H9 (cell line): ENCODE data around the gene PELI2. TPM values are rescaled to one million over a fixed set of nuclear protein-coding genes. Genes with fewer than 3 reads are reported as not detected.

Experiments used
- DNase-seq: peaks from one replicate; pipeline ENCODE4 v3.0.0-alpha.2; 2017
- H2AFZ ChIP-seq: one replicate; pipeline ENCODE4 v1.6.1; 2013; ENCODE audit warnings: mild to moderate bottlenecking, low read length, control low read depth, moderate library complexity
- H2AK5ac ChIP-seq: 2 replicates; pipeline ENCODE4 v1.6.1; 2013; ENCODE audit warnings: low read length, control low read depth, mixed read lengths; ENCODE audit not compliant: insufficient read length
- H2BK120ac ChIP-seq: one replicate; pipeline ENCODE4 v1.6.1; 2013; ENCODE audit warnings: low read depth, mild to moderate bottlenecking, low read length, control low read depth, inconsistent platforms; ENCODE audit not compliant: poor library complexity, severe bottlenecking
- H2BK12ac ChIP-seq: 2 replicates; pipeline ENCODE4 v1.6.1; 2013; ENCODE audit warnings: low read length, control low read depth, mixed read lengths, low read depth; ENCODE audit not compliant: insufficient read length
- H2BK15ac ChIP-seq: 2 replicates; pipeline ENCODE4 v1.6.1; 2013; ENCODE audit warnings: low read depth, low read length, control low read depth
- H2BK20ac ChIP-seq: one replicate; pipeline ENCODE4 v1.6.1; 2013; ENCODE audit warnings: low read depth, mild to moderate bottlenecking, low read length, control low read depth, inconsistent platforms; ENCODE audit not compliant: poor library complexity, severe bottlenecking
- H2BK5ac ChIP-seq: 2 replicates; pipeline ENCODE4 v1.6.1; 2013; ENCODE audit warnings: low read length, control low read depth, mixed read lengths; ENCODE audit not compliant: insufficient read length
- H3K14ac ChIP-seq: 2 replicates; pipeline ENCODE4 v1.6.1; 2013; ENCODE audit warnings: low read length, control low read depth; ENCODE audit not compliant: insufficient read depth
- H3K18ac ChIP-seq: 2 replicates; pipeline ENCODE4 v1.6.1; 2013; ENCODE audit warnings: low read depth, mild to moderate bottlenecking, mixed read lengths, low read length, control low read depth; ENCODE audit not compliant: insufficient read length
- H3K23ac ChIP-seq: 2 replicates; pipeline ENCODE4 v1.6.1; 2013; ENCODE audit warnings: low read length, control low read depth, mixed read lengths, low read depth; ENCODE audit not compliant: insufficient read length
- H3K23me2 ChIP-seq: 2 replicates; pipeline ENCODE4 v1.6.1; 2013; ENCODE audit warnings: low read depth, mild to moderate bottlenecking, mixed read lengths, low read length, control low read depth; ENCODE audit not compliant: insufficient read length, poor library complexity, severe bottlenecking
- H3K27ac ChIP-seq: 2 replicates; pipeline ENCODE4 v1.5.1; 2013; ENCODE audit warnings: low read length, control low read depth, mixed read lengths, low read depth; ENCODE audit not compliant: insufficient read length
- H3K27me3 ChIP-seq: 2 replicates; pipeline ENCODE4 v1.6.1; 2013; ENCODE audit warnings: low read length, control low read depth, inconsistent platforms; ENCODE audit not compliant: insufficient read depth
- H3K4ac ChIP-seq: 2 replicates; pipeline ENCODE4 v1.6.1; 2013; ENCODE audit warnings: low read depth, mild to moderate bottlenecking, control low read depth, inconsistent platforms, low read length, moderate library complexity
- H3K4me1 ChIP-seq: 2 replicates; pipeline ENCODE4 v1.6.1; 2013; ENCODE audit warnings: low read length, control low read depth, inconsistent platforms; ENCODE audit not compliant: insufficient read depth
- H3K4me2 ChIP-seq: 2 replicates; pipeline ENCODE4 v1.6.1; 2013; ENCODE audit warnings: low read length, control low read depth, mixed read lengths; ENCODE audit not compliant: insufficient read length, insufficient read depth
- H3K56ac ChIP-seq: 2 replicates; pipeline ENCODE4 v1.6.1; 2013; ENCODE audit warnings: low read depth, mild to moderate bottlenecking, mixed read lengths, low read length, control low read depth; ENCODE audit not compliant: insufficient read length
- H3K79me1 ChIP-seq: 2 replicates; pipeline ENCODE4 v1.6.1; 2013; ENCODE audit warnings: low read depth, mild to moderate bottlenecking, moderate library complexity, low read length, control low read depth, inconsistent platforms; ENCODE audit not compliant: insufficient read depth, poor library complexity, severe bottlenecking
- H3K79me2 ChIP-seq: 2 replicates; pipeline ENCODE4 v1.6.1; 2013; ENCODE audit warnings: low read length, control low read depth, inconsistent platforms; ENCODE audit not compliant: insufficient read depth
- H3K9ac ChIP-seq: 2 replicates; pipeline ENCODE4 v1.6.1; 2013; ENCODE audit warnings: low read length, control low read depth, mixed read lengths; ENCODE audit not compliant: insufficient read length; ENCODE audit errors: extremely low read depth
- H3K9me3 ChIP-seq: one replicate; pipeline ENCODE4 v1.6.1; 2013; ENCODE audit warnings: low read depth, low read length, inconsistent platforms; ENCODE audit not compliant: control insufficient read depth
- H3T11ph ChIP-seq: one replicate; pipeline ENCODE4 v1.6.1; 2013; ENCODE audit warnings: mild to moderate bottlenecking, low read length, control low read depth, inconsistent platforms
- H4K20me1 ChIP-seq: one replicate; pipeline ENCODE4 v1.6.1; 2013; ENCODE audit not compliant: control insufficient read depth, insufficient read length, insufficient read depth
- H4K5ac ChIP-seq: 2 replicates; pipeline ENCODE4 v1.6.1; 2013; ENCODE audit warnings: low read depth, mild to moderate bottlenecking, mixed read lengths, low read length, control low read depth; ENCODE audit not compliant: insufficient read length
- H4K8ac ChIP-seq: replicated peaks from 2 replicates; pipeline ENCODE4 v1.6.1; 2013; ENCODE audit warnings: low read length, control low read depth, mixed read lengths, low read depth; ENCODE audit not compliant: insufficient read length
- H4K91ac ChIP-seq: 2 replicates; pipeline ENCODE4 v1.6.1; 2013; ENCODE audit warnings: low read depth, mild to moderate bottlenecking, moderate library complexity, mixed read lengths, low read length, control low read depth; ENCODE audit not compliant: insufficient read length
- H3K27ac Mint-ChIP-seq, 3 experiments: 2 replicates in 2 of 3; 3 replicates in 1 of 3; pipeline ENCODE4 v1.8.0; 2020 to 2021; ENCODE audit warnings: mixed read lengths in 3 of 3, mild to moderate bottlenecking in 1 of 3, moderate library complexity in 1 of 3
- H3K27me3 Mint-ChIP-seq: 2 replicates; pipeline ENCODE4 v1.8.0; 2021; ENCODE audit warnings: low read depth, mild to moderate bottlenecking, moderate library complexity, mixed read lengths
- H3K36me3 Mint-ChIP-seq, 3 experiments: 2 replicates in 2 of 3; 3 replicates in 1 of 3; pipeline ENCODE4 v1.8.0; 2020 to 2021; ENCODE audit warnings: low read depth in 3 of 3, mixed read lengths in 3 of 3; ENCODE audit not compliant: insufficient read depth in 1 of 3
- H3K4me1 Mint-ChIP-seq, 2 experiments: 2 replicates each; pipeline ENCODE4 v1.8.0; 2020; ENCODE audit warnings: mixed read lengths in 2 of 2
- H3K4me3 Mint-ChIP-seq, 2 experiments: 2 replicates in 1 of 2; 3 replicates in 1 of 2; pipeline ENCODE4 v1.8.0; 2020 to 2021; ENCODE audit warnings: mild to moderate bottlenecking in 2 of 2, mixed read lengths in 2 of 2, moderate library complexity in 1 of 2
- H3K9me3 Mint-ChIP-seq, 2 experiments: 2 replicates in 1 of 2; 3 replicates in 1 of 2; pipeline ENCODE4 v1.8.0; 2020; ENCODE audit warnings: mild to moderate bottlenecking in 2 of 2, mixed read lengths in 2 of 2, moderate library complexity in 1 of 2
- CTCF ChIP-seq: fragments of 200-600 bp; sonication (generic); conservative IDR thresholded peaks from 3 replicates; pipeline ENCODE4 v1.8.0; 2021; ENCODE audit warnings: antibody characterized with exemption, mild to moderate bottlenecking
- WGBS: extraction: QIAGEN DNeasy Blood & Tissue Kit; methylation state at CpG from one replicate; pipeline ENCODE4 v1.1.7; 2013; ENCODE audit warnings: missing lambda C conversion rate, low lambda C conversion rate, mixed read lengths; ENCODE audit not compliant: insufficient read length; ENCODE audit errors: extremely low coverage; 5-methylcytosine and 5-hydroxymethylcytosine counted together
- total RNA-seq: library from RNA; stranded (reverse); gene quantifications from 2 replicates; pipeline ENCODE4 v1.2.1, GENCODE V29; 2021

PELI2 gene
- total RNA-seq, 1 experiment from 2014 or later = 18.0 TPM

- Histone ChIP-seq H3K14ac (no peak overlapping the region), H2AK5ac (no peak overlapping the region), H3K56ac (no peak overlapping the region), H3K23me2 (no peaks in the 10 kb centered on the region), H3K9ac (no peak overlapping the region), H3K4me1 (no peaks in the 10 kb centered on the region), H3T11ph (no peak overlapping the region), H3K27me3 (no peaks in the 10 kb centered on the region), H4K8ac (no peak overlapping the region), H3K23ac (no peak overlapping the region), H3K9me3 (no peaks in the 10 kb centered on the region), H3K18ac (no peak overlapping the region), H3K79me2 (no peaks in the 10 kb centered on the region), H3K4ac (no peak overlapping the region), H3K27ac (no peak overlapping the region), H2BK12ac (no peak overlapping the region), H2BK120ac (no peak overlapping the region), H4K91ac (no peak overlapping the region), H3K79me1 (peaks cover 3% of the 10 kb centered on the region), H2BK20ac (no peak overlapping the region), H2AFZ (no peak overlapping the region), H2BK5ac (no peak overlapping the region), H4K20me1 (no peaks in the 10 kb centered on the region), H2BK15ac (no peak overlapping the region), H3K4me2 (no peak overlapping the region), H4K5ac (no peak overlapping the region)
- WGBS = no CpG with 5 or more reads among the region's 2 CpGs
- Mint-ChIP-seq H3K27me3 (no peaks in the 10 kb centered on the region), H3K27ac (no peak overlapping the region), H3K36me3 (no peaks in the 10 kb centered on the region), H3K4me3 (no peak overlapping the region), H3K9me3 (no peaks in the 10 kb centered on the region), H3K4me1 (peaks cover 8 to 14% of the 10 kb centered on the region in 2 experiments)
- no peak for TF ChIP-seq CTCF
- DNase-seq = no peak
Observed at GRCh38 chr14:56211844-56212243, 93.6 kb downstream of the PELI2 start.
